Activated T-helper 1 cell treated with anti-CD3 and anti-CD28 coated beads, Interleukin-2, amount 50 U/mL, for 16 hours (primary cell): ENCODE measurements around the gene LSM6.
A peak's percentile ranks its signal among the peaks of the same experiment; 100 is the strongest.

Experiments used
- DNase-seq, 2 donors: peaks; one replicate each; pipeline ENCODE4 v3.0.0-alpha.2; 2020; ENCODE audit warnings: low read depth in 1 of 2, low spot score in 1 of 2

LSM6 gene

GRCh38 chr4:146175541-146176453, at the start of gene LSM6:
TSS of gene LSM6 (plus strand) at chr4:146175718. CDS start at chr4:146182922, 7,204 bp downstream.
- peak; percentile 54 to 74 for DNase-seq

GRCh38 chr4:146132445-146132844, 43.1 kb upstream of the LSM6 start:
- DNase-seq, result peak in 1 of 2 donors; percentile 2

GRCh38 chr4:146134761-146135445, 40.6 kb upstream of the LSM6 start:
- DNase-seq, result no peak

- DNase-seq, result no peak
Observed at GRCh38 chr4:146135941-146136340, 39.6 kb upstream of the LSM6 start.

GRCh38 chr4:146142768-146143167, 32.8 kb upstream of the LSM6 start:
- DNase-seq, result no peak

- no peak for DNase-seq
Observed at GRCh38 chr4:146143888-146144287, 31.6 kb upstream of the LSM6 start.

GRCh38 chr4:146146918-146147317, 28.6 kb upstream of the LSM6 start:
- DNase-seq, result no peak

GRCh38 chr4:146148021-146148420, 27.5 kb upstream of the LSM6 start:
- DNase-seq, result no peak

- no peak for DNase-seq
Observed at GRCh38 chr4:146154057-146154456, 21.5 kb upstream of the LSM6 start.

GRCh38 chr4:146155152-146155724, 20.3 kb upstream of the LSM6 start:
- DNase-seq, result no peak

- no peak for DNase-seq
Observed at GRCh38 chr4:146158036-146158745, 17.3 kb upstream of the LSM6 start.

GRCh38 chr4:146159384-146160058, 16.0 kb upstream of the LSM6 start:
- DNase-seq, result no peak

- no peak for DNase-seq
Observed at GRCh38 chr4:146161243-146161642, 14.3 kb upstream of the LSM6 start.

- no peak for DNase-seq
Observed at GRCh38 chr4:146165221-146165620, 10.3 kb upstream of the LSM6 start.

- no peak for DNase-seq
Observed at GRCh38 chr4:146165840-146166239, 9.7 kb upstream of the LSM6 start.

- DNase-seq, result no peak
Observed at GRCh38 chr4:146170149-146170548, 5.4 kb upstream of the LSM6 start.

- DNase-seq, result no peak
Observed at GRCh38 chr4:146176891-146177290, 1.4 kb downstream of the LSM6 start.

GRCh38 chr4:146178126-146178525, 2.6 kb downstream of the LSM6 start:
- no peak for DNase-seq

- DNase-seq, result no peak
Observed at GRCh38 chr4:146179784-146180370, 4.4 kb downstream of the LSM6 start.

- DNase-seq, result no peak
Observed at GRCh38 chr4:146182443-146182842, 6.9 kb downstream of the LSM6 start.
